HCT116 (cell line): ENCODE data around the gene TBC1D12. TPM values are rescaled to one million over a fixed set of nuclear protein-coding genes. Genes with fewer than 3 reads are reported as not detected.

ENCODE experiments used
- ATAC-seq: fragments of 200-7000 bp; cut with Tn5 transposase; 2 replicates; pipeline ENCODE4 v1.9.1; 2020; ENCODE audit warnings: mild to moderate bottlenecking, moderate library complexity
- BruUV-seq: library from RNA; stranded (reverse); fragments of 400-500 nt; replicated peaks from 2 replicates; lab custom pipeline; 2021; lab: Mats Ljungman, UMichigan
- CTCF ChIA-PET: fragments of 300-600 bp; sonication (Branson Sonifier 250); formaldehyde crosslinking; loops from one replicate; lab custom pipeline; 2021; ENCODE audit warnings: antibody characterized with exemption; lab: Charles Lee
- POLR2A ChIA-PET: fragments of 300-600, 350-600 bp; sonication (Branson Sonifier 250); formaldehyde crosslinking; loops from one replicate; lab custom pipeline; 2021; ENCODE audit warnings: antibody characterized with exemption; lab: Charles Lee
- RAD21 ChIA-PET, 2 experiments: fragments of 300-600 bp; sonication (Branson Sonifier 250); formaldehyde crosslinking; loops; one replicate each; lab custom pipeline; 2023; ENCODE audit warnings: low total read pairs in 2 of 2; ENCODE audit not compliant: uncharacterized antibody in 2 of 2, unreplicated experiment in 2 of 2, low non-redundant PET in 1 of 2; lab: Charles Lee
- DNase-seq: peaks from one replicate; pipeline ENCODE4 v3.0.0-alpha.2; 2010; ENCODE audit warnings: low read depth, low spot score
- H2AFZ ChIP-seq: fragments of 200-600 bp; shearing (Covaris generic), sonication (generic); 2 replicates; pipeline ENCODE4 v1.6.1; 2017; ENCODE audit warnings: low read depth, mixed run types, mixed read lengths, antibody characterized with exemption, low read length; ENCODE audit not compliant: poor library complexity, severe bottlenecking
- H3K27ac ChIP-seq: 2 replicates; pipeline ENCODE4 v1.5.1; 2012; ENCODE audit warnings: low read depth, low read length
- H3K27me3 ChIP-seq: fragments of 200-600 bp; sonication (generic); 2 replicates; pipeline ENCODE4 v1.6.1; 2016; ENCODE audit warnings: mixed run types, low read length, mixed read lengths; ENCODE audit not compliant: insufficient read depth
- H3K36me3 ChIP-seq, 2 experiments: fragments of 200-500 bp in 1 of 2; fragments of 200-600 bp in 1 of 2; sonication (Bioruptor generic) in 1 of 2; sonication (generic) in 1 of 2; 2 replicates each; pipeline versions ENCODE4 v1.5.1 to v1.6.1; 2014 to 2016; ENCODE audit warnings: low read length in 2 of 2, inconsistent platforms in 1 of 2, mixed read lengths in 1 of 2, mixed run types in 1 of 2; ENCODE audit not compliant: insufficient read depth in 2 of 2, control insufficient read depth in 1 of 2
- H3K4me1 ChIP-seq, 2 experiments: fragments of 200-600 bp in 1 of 2; sonication (generic) in 1 of 2; 2 replicates each; pipeline versions ENCODE4 v1.5.1 to v1.6.1; 2012 to 2017; ENCODE audit warnings: low read length in 2 of 2, inconsistent platforms in 1 of 2, mild to moderate bottlenecking in 1 of 2, mixed read lengths in 1 of 2, mixed run types in 1 of 2, moderate library complexity in 1 of 2; ENCODE audit not compliant: insufficient read depth in 2 of 2, control insufficient read depth in 1 of 2
- H3K4me2 ChIP-seq: fragments of 200-600 bp; sonication (generic); 2 replicates; pipeline ENCODE4 v1.6.1; 2017; ENCODE audit warnings: mixed run types, low read length, mixed read lengths
- H3K4me3 ChIP-seq, 2 experiments: fragments of 200-600 bp in 1 of 2; sonication (generic) in 1 of 2; replicated peaks in 1 of 2; 2 replicates each; pipeline ENCODE4 v1.5.1; 2011 to 2016; ENCODE audit warnings: low read length in 2 of 2, control low read depth in 1 of 2, low read depth in 1 of 2, mild to moderate bottlenecking in 1 of 2, mixed read lengths in 1 of 2, mixed run types in 1 of 2
- H3K79me2 ChIP-seq: fragments of 200-600 bp; sonication (generic); 2 replicates; pipeline ENCODE4 v1.6.1; 2017; ENCODE audit warnings: mild to moderate bottlenecking, mixed run types, low read length, moderate library complexity, mixed read lengths; ENCODE audit not compliant: insufficient read depth
- H3K9ac ChIP-seq: fragments of 200-600 bp; sonication (generic); 2 replicates; pipeline ENCODE4 v1.6.1; 2016; ENCODE audit warnings: low read length, mixed read lengths
- H3K9me2 ChIP-seq: fragments of 200-600 bp; sonication (generic), shearing (Covaris generic); 2 replicates; pipeline ENCODE4 v1.6.1; 2017; ENCODE audit warnings: mixed run types, mild to moderate bottlenecking, moderate library complexity; ENCODE audit not compliant: insufficient read depth
- H3K9me3 ChIP-seq, 2 experiments: fragments of 200-500 bp in 1 of 2; fragments of 200-600 bp in 1 of 2; sonication (Bioruptor generic) in 1 of 2; sonication (generic) in 1 of 2; 2 replicates each; pipeline ENCODE4 v1.6.1; 2014 to 2017; ENCODE audit warnings: low read length in 2 of 2, mixed read lengths in 2 of 2, inconsistent platforms in 1 of 2, low read depth in 1 of 2, mild to moderate bottlenecking in 1 of 2, mixed run types in 1 of 2, moderate library complexity in 1 of 2; ENCODE audit not compliant: control insufficient read depth in 1 of 2, insufficient read depth in 1 of 2
- H4K20me1 ChIP-seq: fragments of 200-600 bp; sonication (generic), shearing (Covaris generic); 2 replicates; pipeline ENCODE4 v1.6.1; 2017; ENCODE audit warnings: mixed run types, mild to moderate bottlenecking, moderate library complexity; ENCODE audit not compliant: insufficient read depth
- ATF3 ChIP-seq: IDR thresholded peaks from 2 replicates; pipeline ENCODE4 v1.6.1; 2012
- CBX3 ChIP-seq: IDR thresholded peaks from 2 replicates; pipeline ENCODE4 v1.6.1; 2012; ENCODE audit warnings: low read depth
- CEBPB ChIP-seq: IDR thresholded peaks from 2 replicates; pipeline ENCODE4 v1.6.1; 2012; ENCODE audit warnings: low read depth
- CTCF ChIP-seq, 3 experiments: fragments of 200-600 bp in 1 of 3; sonication (generic) in 1 of 3; IDR thresholded peaks in 2 of 3; conservative IDR thresholded peaks in 1 of 3; 2 replicates each; pipeline ENCODE4 v1.5.1; 2012 to 2017; ENCODE audit warnings: low read depth in 2 of 3, low read length in 2 of 3, antibody characterized with exemption in 1 of 3, borderline replicate concordance in 1 of 3, control low read depth in 1 of 3, mild to moderate bottlenecking in 1 of 3, mixed read lengths in 1 of 3, mixed run types in 1 of 3, moderate library complexity in 1 of 3; ENCODE audit not compliant: insufficient read depth in 1 of 3
- EGR1 ChIP-seq: IDR thresholded peaks from 2 replicates; pipeline ENCODE4 v1.6.1; 2012; ENCODE audit warnings: low read depth
- ELF1 ChIP-seq: IDR thresholded peaks from 2 replicates; pipeline ENCODE4 v1.6.1; 2012; ENCODE audit warnings: low read depth, borderline replicate concordance
- EZH2 ChIP-seq: fragments of 200-600 bp; sonication (generic); IDR thresholded peaks from 2 replicates; pipeline ENCODE4 v1.6.1; 2017; ENCODE audit warnings: antibody characterized with exemption, mixed run types
- EZH2phosphoT487 ChIP-seq: fragments of 200-600 bp; IDR thresholded peaks from 2 replicates; pipeline ENCODE4 v1.6.1; 2018; ENCODE audit warnings: antibody characterized with exemption, borderline replicate concordance
- FOSL1 ChIP-seq: IDR thresholded peaks from 2 replicates; pipeline ENCODE4 v1.6.1; 2012; ENCODE audit warnings: low read depth
- JUND ChIP-seq: IDR thresholded peaks from 2 replicates; pipeline ENCODE4 v1.6.1; 2012
- POLR2A ChIP-seq: IDR thresholded peaks from 2 replicates; pipeline ENCODE4 v1.7.0; 2011; ENCODE audit warnings: borderline replicate concordance; ENCODE audit not compliant: insufficient read depth, insufficient read length; ENCODE audit errors: extremely low read depth
- POLR2AphosphoS5 ChIP-seq: IDR thresholded peaks from 2 replicates; pipeline ENCODE4 v1.6.1; 2011; ENCODE audit warnings: mild to moderate bottlenecking, low read depth, low read length, moderate library complexity
- RAD21 ChIP-seq: IDR thresholded peaks from 2 replicates; pipeline ENCODE4 v1.6.1; 2012; ENCODE audit warnings: low read depth, mild to moderate bottlenecking
- REST ChIP-seq: IDR thresholded peaks from 2 replicates; pipeline ENCODE4 v1.6.1; 2012; ENCODE audit warnings: low read depth
- SIN3A ChIP-seq: IDR thresholded peaks from 2 replicates; pipeline ENCODE4 v1.6.1; 2012; ENCODE audit warnings: low read depth
- SP1 ChIP-seq: IDR thresholded peaks from 2 replicates; pipeline ENCODE4 v1.6.1; 2012; ENCODE audit warnings: low read depth
- SRF ChIP-seq: IDR thresholded peaks from 2 replicates; pipeline ENCODE4 v1.6.1; 2012; ENCODE audit warnings: low read depth
- ZBTB33 ChIP-seq: IDR thresholded peaks from 2 replicates; pipeline ENCODE4 v1.6.1; 2011; ENCODE audit warnings: mild to moderate bottlenecking, low read length, moderate library complexity; ENCODE audit not compliant: insufficient replicate concordance; ENCODE audit errors: extremely low read depth
- ZFX ChIP-seq: fragments of 450-650 bp; IDR thresholded peaks from 2 replicates; pipeline ENCODE4 v1.6.1; 2017
- ZNF274 ChIP-seq: fragments of 200-500 bp; sonication (Bioruptor generic); IDR thresholded peaks from 2 replicates; pipeline ENCODE4 v1.6.1; 2014; ENCODE audit warnings: mild to moderate bottlenecking, low read depth, low read length, inconsistent platforms
- intact Hi-C: fragments of 100-400 bp; cut with micrococcal nuclease; formaldehyde crosslinking; loops from 2 replicates; pipeline ENCODE4 v1.10.0; 2022
- total RNA-seq: library from RNA; stranded (reverse); gene quantifications from one replicate; pipeline ENCODE4 v1.2.1, GENCODE V29; 2021; ENCODE audit not compliant: unreplicated experiment

The TBC1D12 gene
- total RNA-seq, 1 experiment from 2014 or later: 7.1 TPM

- no peaks in the 10 kb centered on the region for H3K9me2 ChIP-seq
- H3K9me3 ChIP-seq: no peaks in the 10 kb centered on the region
- peaks cover 10% of the 10 kb centered on the region; the same call in 1 of the 2 replicates for H4K20me1 ChIP-seq
- TF ChIP-seq RAD21 (no peak), SP1 (no peak), JUND (no peak), ATF3 (no peak), CBX3 (no peak), REST (no peak), EZH2 (no peak), EGR1 (no peak), ELF1 (no peak), POLR2A (no peak), CEBPB (no peak), EZH2phosphoT487 (no peak), POLR2AphosphoS5 (no peak), SRF (no peak), ZBTB33 (no peak), ZFX (no peak), ZNF274 (no peak), CTCF (IDR thresholded peaks at IDR 0.05 in 2 of 3, conservative IDR thresholded peaks at IDR 0.05 in 1 of 3; ENCODE audit: borderline replicate concordance in 1 of 3, insufficient read depth in 1 of 3, low read depth in 2 of 3, low read length in 2 of 3) (no peak), SIN3A (no peak), FOSL1 (no peak)
- no TSS peak for BruUV-seq
- H3K36me3 ChIP-seq: peaks cover 46 to 72% of the 10 kb centered on the region in 2 experiments
- H2AFZ ChIP-seq: no peak overlapping the region
- H3K27ac ChIP-seq: no peak overlapping the region
- ChIA-PET POLR2A (no interaction called here), CTCF (no interaction called here), RAD21 (no interaction called here)
- no peak overlapping the region for H3K4me2 ChIP-seq
- no peaks in the 10 kb centered on the region for H3K27me3 ChIP-seq
- H3K4me3 ChIP-seq: no peak overlapping the region
- peaks cover 94% of the 10 kb centered on the region for H3K79me2 ChIP-seq
- no peak overlapping the region for H3K9ac ChIP-seq
- intact Hi-C loops: no loop called here
- ATAC-seq: no peak
- H3K4me1 ChIP-seq: peaks cover 15 to 28% of the 10 kb centered on the region in 2 experiments
- no peak for DNase-seq
Measured at GRCh38 chr10:94357193-94357592, 45.1 kb upstream of the TBC1D12 start.
